ENCODE measurements around the gene GNMT.
"Not testable (repeated sequence)": the region's sequence is repeated elsewhere in the genome, so short reads cannot be mapped to it uniquely, and the experiment has no call there.

GRCh38 chr6:42998205-42998604, 37.7 kb downstream of the GNMT start:
- TF ChIP-seq, protein P1, sequence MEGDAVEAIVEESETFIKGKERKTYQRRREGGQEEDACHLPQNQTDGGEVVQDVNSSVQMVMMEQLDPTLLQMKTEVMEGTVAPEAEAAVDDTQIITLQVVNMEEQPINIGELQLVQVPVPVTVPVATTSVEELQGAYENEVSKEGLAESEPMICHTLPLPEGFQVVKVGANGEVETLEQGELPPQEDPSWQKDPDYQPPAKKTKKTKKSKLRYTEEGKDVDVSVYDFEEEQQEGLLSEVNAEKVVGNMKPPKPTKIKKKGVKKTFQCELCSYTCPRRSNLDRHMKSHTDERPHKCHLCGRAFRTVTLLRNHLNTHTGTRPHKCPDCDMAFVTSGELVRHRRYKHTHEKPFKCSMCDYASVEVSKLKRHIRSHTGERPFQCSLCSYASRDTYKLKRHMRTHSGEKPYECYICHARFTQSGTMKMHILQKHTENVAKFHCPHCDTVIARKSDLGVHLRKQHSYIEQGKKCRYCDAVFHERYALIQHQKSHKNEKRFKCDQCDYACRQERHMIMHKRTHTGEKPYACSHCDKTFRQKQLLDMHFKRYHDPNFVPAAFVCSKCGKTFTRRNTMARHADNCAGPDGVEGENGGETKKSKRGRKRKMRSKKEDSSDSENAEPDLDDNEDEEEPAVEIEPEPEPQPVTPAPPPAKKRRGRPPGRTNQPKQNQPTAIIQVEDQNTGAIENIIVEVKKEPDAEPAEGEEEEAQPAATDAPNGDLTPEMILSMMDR (IDR thresholded peaks at IDR 0.05): not testable (repeated sequence)
- not testable (repeated sequence) for TF ChIP-seq POLR2A (IDR thresholded peaks at IDR 0.05); EP300 (IDR thresholded peaks at IDR 0.05; ENCODE audit: low read depth); POLR2AphosphoS5 (IDR thresholded peaks at IDR 0.05)
